Right lobe of liver (tissue), 6 donors: ENCODE data around the gene GATC. TPM values are rescaled to one million over a fixed set of nuclear protein-coding genes. Genes with fewer than 3 reads are reported as not detected.

Source experiments
- ATAC-seq, 4 donors: fragments of 200-7000 bp; cut with Tn5 transposase; one replicate each; pipeline ENCODE4 v1.9.1; 2020; ENCODE audit warnings: mild to moderate bottlenecking in 4 of 4, moderate library complexity in 4 of 4
- DNase-seq, 3 donors: peaks; one replicate each; pipeline ENCODE4 v3.0.0-alpha.2; 2020
- H3K27ac ChIP-seq, 3 donors: fragments of 200-600 bp; one replicate each; pipeline ENCODE4 v1.8.0; 2022
- H3K27me3 ChIP-seq, 2 donors: fragments of 200-600 bp; one replicate each; pipeline ENCODE4 v1.8.0; 2022
- H3K36me3 ChIP-seq, 4 donors: fragments of 200-600 bp; sonication (generic) in 1 of 4; one replicate each; pipeline versions ENCODE4 v1.5.1 to v1.8.0; 2017 to 2022; ENCODE audit warnings: control low read depth in 1 of 4
- H3K4me1 ChIP-seq, 4 donors: fragments of 200-600 bp; sonication (generic) in 1 of 4; one replicate each; pipeline versions ENCODE4 v1.5.1 to v1.8.0; 2017 to 2022; ENCODE audit warnings: control low read depth in 1 of 4
- H3K4me3 ChIP-seq, 3 donors: fragments of 200-600 bp; one replicate each; pipeline ENCODE4 v1.8.0; 2022
- H3K9me3 ChIP-seq, 4 donors: fragments of 200-600 bp; sonication (generic) in 1 of 4; one replicate each; pipeline versions ENCODE4 v1.5.1 to v1.8.0; 2017 to 2022; ENCODE audit warnings: control low read depth in 1 of 4
- CTCF ChIP-seq, 4 donors: fragments of 200-600 bp in 3 of 4; fragments of 450-650 bp in 1 of 4; IDR thresholded peaks; one replicate each; pipeline versions ENCODE4 v1.5.1 to v1.8.0; 2016 to 2022; ENCODE audit warnings: antibody characterized with exemption in 4 of 4, mild to moderate bottlenecking in 2 of 4
- POLR2A ChIP-seq: fragments of 450-650 bp; IDR thresholded peaks from one replicate; pipeline ENCODE4 v1.6.1; 2017; ENCODE audit warnings: antibody characterized with exemption, mild to moderate bottlenecking
- WGBS: methylation state at CpG from one replicate; pipeline ENCODE4 v1.1.6; 2018; ENCODE audit warnings: low coverage, low lambda C conversion rate; ENCODE audit not compliant: insufficient coverage; ENCODE audit errors: missing lambda C conversion rate; 5-methylcytosine and 5-hydroxymethylcytosine counted together
- intact Hi-C, 2 donors: fragments of 100-400 bp; cut with DNase I; formaldehyde crosslinking; loops; one replicate each; pipeline versions ENCODE4 v1.11.2 to v1.14.1; 2022
- total RNA-seq, 6 experiments: library from RNA; depleted of rRNA in 2 of 6; stranded (reverse); fragments of >200 nt in 2 of 6; fragmentation: NEBNext Ultra II Directional in 3 of 6; extraction: Animal tissue kit (Norgen Biotek cat#: 25700) in 3 of 6; gene quantifications; one replicate each; pipeline versions ENCODE4 v1.1.0 to v1.2.4, GENCODE V29; 2016 to 2023
- donor health status: DM: no; HTN: yes; CAD: no.
- donor health status: DM: no; HTN: no; CAD: no.
- donor health status: DM: no; HTN: no; CAD: no.
- donor health status: DM: no; HTN: yes; CAD: no.
- donor health status: DM: no; HTN: yes; CAD: no.

Gene GATC
- total RNA-seq, 6 experiments from 2014 or later, result 13.4 to 23.8 (median 15.9) TPM

GRCh38 chr12:120475643-120476042, 29.4 kb downstream of the GATC start:
- Histone ChIP-seq H3K4me1 (peaks cover 0 to 8% (median 0%) of the 10 kb centered on the region in 4 donors), H3K27me3 (no peaks in the 10 kb centered on the region), H3K36me3 (no peaks in the 10 kb centered on the region), H3K4me3 (no peak overlapping the region), H3K9me3 (no peaks in the 10 kb centered on the region), H3K27ac (no peak overlapping the region)
- no peak for ATAC-seq
- intact Hi-C loops, result no loop called here
- WGBS, result 88% methylated on average over 1 of the region's 1 CpG
- no peak for TF ChIP-seq POLR2A
- TF ChIP-seq CTCF (IDR thresholded peaks at IDR 0.05), result no peak
- DNase-seq, result no peak

- 100% methylated on average over 1 of the region's 1 CpG for WGBS
- H3K9me3 ChIP-seq, result no peaks in the 10 kb centered on the region
- ATAC-seq (no peak), DNase-seq (no peak)
- no peak overlapping the region for H3K27ac ChIP-seq
- no peak overlapping the region for H3K4me3 ChIP-seq
- H3K4me1 ChIP-seq, result no peaks in the 10 kb centered on the region
- no peaks in the 10 kb centered on the region for H3K27me3 ChIP-seq
- no peak for TF ChIP-seq CTCF (IDR thresholded peaks at IDR 0.05)
- TF ChIP-seq POLR2A, result no peak
- intact Hi-C loops, result no loop called here
- H3K36me3 ChIP-seq, result no peaks in the 10 kb centered on the region
These were observed 33.2 kb downstream of the GATC start for GRCh38 chr12:120479458-120479857.

GRCh38 chr12:120480211-120480610, 34.0 kb downstream of the GATC start:
- intact Hi-C loops, result no loop called here
- Histone ChIP-seq H3K4me1 (no peaks in the 10 kb centered on the region), H3K27ac (no peak overlapping the region), H3K27me3 (no peaks in the 10 kb centered on the region), H3K36me3 (no peaks in the 10 kb centered on the region), H3K9me3 (no peaks in the 10 kb centered on the region), H3K4me3 (no peak overlapping the region)
- no peak for TF ChIP-seq POLR2A
- no peak for TF ChIP-seq CTCF (IDR thresholded peaks at IDR 0.05)
- DNase-seq (no peak), ATAC-seq (no peak)
- 89% methylated on average over 1 of the region's 1 CpG for WGBS

- WGBS, result 98% methylated on average over 7 of the region's 9 CpGs
- Histone ChIP-seq H3K4me3 (no peak overlapping the region), H3K9me3 (no peaks in the 10 kb centered on the region), H3K27me3 (no peaks in the 10 kb centered on the region), H3K36me3 (no peaks in the 10 kb centered on the region), H3K4me1 (no peaks in the 10 kb centered on the region), H3K27ac (no peak overlapping the region)
- intact Hi-C loops, result no loop called here
- ATAC-seq (no peak), DNase-seq (no peak)
- no peak for TF ChIP-seq CTCF (IDR thresholded peaks at IDR 0.05)
- TF ChIP-seq POLR2A, result no peak
These were observed 35.0 kb downstream of the GATC start for GRCh38 chr12:120481022-120481767.
